ENCODE results near the gene C4B. TPM values are rescaled to one million over a fixed set of nuclear protein-coding genes. Genes with fewer than 3 reads are reported as not detected.
"Not testable (repeated sequence)": the region's sequence is repeated elsewhere in the genome, so short reads cannot be mapped to it uniquely, and the experiment has no call there.

C4B gene
- total RNA-seq, 4 donors from 2014 or later, result 15.4 to 912 (median 204) TPM

GRCh38 chr6:32047855-32048766 is 33.5 kb downstream of the C4B start:
- ATAC-seq (ENCODE audit: low FRiP score), result peak; percentile 34
- TF ChIP-seq, protein P1, sequence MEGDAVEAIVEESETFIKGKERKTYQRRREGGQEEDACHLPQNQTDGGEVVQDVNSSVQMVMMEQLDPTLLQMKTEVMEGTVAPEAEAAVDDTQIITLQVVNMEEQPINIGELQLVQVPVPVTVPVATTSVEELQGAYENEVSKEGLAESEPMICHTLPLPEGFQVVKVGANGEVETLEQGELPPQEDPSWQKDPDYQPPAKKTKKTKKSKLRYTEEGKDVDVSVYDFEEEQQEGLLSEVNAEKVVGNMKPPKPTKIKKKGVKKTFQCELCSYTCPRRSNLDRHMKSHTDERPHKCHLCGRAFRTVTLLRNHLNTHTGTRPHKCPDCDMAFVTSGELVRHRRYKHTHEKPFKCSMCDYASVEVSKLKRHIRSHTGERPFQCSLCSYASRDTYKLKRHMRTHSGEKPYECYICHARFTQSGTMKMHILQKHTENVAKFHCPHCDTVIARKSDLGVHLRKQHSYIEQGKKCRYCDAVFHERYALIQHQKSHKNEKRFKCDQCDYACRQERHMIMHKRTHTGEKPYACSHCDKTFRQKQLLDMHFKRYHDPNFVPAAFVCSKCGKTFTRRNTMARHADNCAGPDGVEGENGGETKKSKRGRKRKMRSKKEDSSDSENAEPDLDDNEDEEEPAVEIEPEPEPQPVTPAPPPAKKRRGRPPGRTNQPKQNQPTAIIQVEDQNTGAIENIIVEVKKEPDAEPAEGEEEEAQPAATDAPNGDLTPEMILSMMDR (IDR thresholded peaks at IDR 0.05), result no peak

DNA sequence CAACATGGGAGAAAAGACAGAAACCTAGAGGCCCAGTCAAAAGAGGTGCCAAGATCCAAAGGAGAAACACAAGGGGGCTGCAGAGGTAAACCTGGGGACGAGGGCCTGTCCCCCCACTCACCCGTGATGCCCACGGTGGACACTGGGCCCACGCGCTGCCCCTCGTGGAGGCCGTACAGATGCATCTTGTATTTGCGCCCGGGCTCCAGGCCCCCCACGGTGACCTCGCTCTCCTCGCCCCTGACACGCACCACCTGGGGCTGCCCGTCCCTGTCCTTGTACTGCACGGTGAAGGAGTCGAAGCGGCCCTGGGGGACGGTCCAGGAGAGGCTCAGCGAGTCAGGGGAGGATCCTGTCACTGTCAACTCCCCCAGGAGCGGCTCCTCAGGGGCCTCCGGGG is 34.6 kb downstream of the C4B start:
- ATAC-seq (ENCODE audit: low FRiP score); DNase-seq (ENCODE audit: low spot score): not testable (repeated sequence)

More at GRCh38 chr6:32047855-32048766, 33.5 kb downstream of the C4B start:
- DNase-seq (ENCODE audit: low spot score), result peak; percentile 76

DNA sequence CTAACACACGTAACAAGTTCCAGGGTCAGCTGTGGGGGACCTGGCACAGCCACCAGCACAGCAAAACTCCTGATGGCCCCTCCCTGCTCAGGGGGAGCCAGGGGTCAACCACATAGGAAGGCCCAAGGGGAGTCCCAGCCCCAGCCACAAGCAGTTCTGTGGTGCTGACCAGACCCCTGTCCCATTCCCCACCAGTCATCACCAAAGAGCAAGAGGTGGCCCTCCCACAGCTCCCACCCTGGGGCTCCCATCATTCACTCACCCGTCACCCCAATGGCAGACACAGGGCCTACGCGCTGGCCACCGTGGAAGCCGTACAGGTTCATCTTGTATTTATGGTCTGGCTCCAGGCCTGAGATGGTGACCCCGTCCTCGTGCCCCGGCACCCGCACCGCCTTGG is 35.1 kb downstream of the C4B start:
- ATAC-seq (ENCODE audit: low FRiP score); DNase-seq (ENCODE audit: low spot score): not testable (repeated sequence)

DNA sequence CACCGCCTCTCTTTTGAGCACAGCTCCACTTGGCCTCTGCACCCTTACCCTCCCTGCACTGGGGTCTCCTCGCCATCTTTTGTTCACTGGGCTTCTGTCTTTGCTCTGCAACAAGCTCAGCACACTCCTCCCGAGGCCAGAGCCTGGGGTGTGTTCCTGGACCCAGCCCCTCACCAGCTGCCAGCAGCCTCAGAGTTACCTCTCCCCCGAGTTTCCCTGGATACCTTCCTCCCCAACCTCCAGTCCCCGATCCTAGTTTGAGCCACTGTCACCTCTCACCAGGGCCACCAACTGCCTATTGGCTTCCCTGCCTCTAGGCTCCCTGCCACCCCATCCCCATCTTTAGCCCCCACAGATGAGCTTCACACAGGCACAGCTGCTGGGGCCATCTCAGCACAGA is 36.0 kb downstream of the C4B start:
- TF ChIP-seq, protein P1 (IDR thresholded peaks at IDR 0.05), result no peak
- no peak for ATAC-seq (ENCODE audit: low FRiP score)

DNA sequence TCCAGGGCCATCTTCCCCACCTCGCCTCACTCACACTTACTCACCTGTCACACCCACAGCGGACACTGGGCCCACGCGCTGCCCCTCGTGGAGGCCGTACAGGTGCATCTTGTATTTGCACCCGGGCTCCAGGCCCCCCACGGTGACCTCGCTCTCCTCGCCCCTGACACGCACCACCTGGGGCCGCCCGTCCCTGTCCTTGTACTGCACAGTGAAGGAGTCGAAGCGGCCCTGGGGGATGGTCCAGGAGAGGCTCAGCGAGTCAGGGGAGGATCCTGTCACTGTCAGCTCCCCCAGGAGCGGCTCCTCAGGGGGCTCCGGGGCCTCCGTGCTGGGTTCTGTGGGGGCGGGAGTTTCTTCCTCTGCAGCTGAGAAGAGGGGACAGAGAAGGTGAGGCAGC is 38.0 kb downstream of the C4B start:
- ATAC-seq (ENCODE audit: low FRiP score); DNase-seq (ENCODE audit: low spot score): not testable (repeated sequence)

More for the DNA sequence above, 36.0 kb downstream of the C4B start:
- no peak for DNase-seq (ENCODE audit: low spot score)

GRCh38 chr6:32053314-32053713 is 38.7 kb downstream of the C4B start:
- DNase-seq (ENCODE audit: low spot score); ATAC-seq (ENCODE audit: low FRiP score): not testable (repeated sequence)

DNA sequence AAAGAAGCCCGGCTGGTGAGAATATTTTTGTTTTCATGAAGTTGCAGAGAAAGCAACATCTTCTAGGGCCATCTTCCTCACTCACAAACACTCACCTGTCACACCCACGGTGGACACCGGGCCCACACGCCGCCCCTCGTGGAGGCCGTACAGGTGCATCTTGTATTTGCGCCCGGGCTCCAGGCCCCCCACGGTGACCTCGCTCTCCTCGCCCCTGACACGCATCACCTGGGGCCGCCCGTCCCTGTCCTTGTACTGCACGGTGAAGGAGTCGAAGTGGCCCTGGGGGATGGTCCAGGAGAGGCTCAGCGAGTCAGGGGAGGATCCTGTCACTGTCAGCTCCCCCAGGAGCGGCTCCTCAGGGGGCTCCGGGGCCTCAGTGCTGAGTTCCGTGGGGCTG is 41.2 kb downstream of the C4B start:
- ATAC-seq (ENCODE audit: low FRiP score); DNase-seq (ENCODE audit: low spot score): not testable (repeated sequence)

DNA sequence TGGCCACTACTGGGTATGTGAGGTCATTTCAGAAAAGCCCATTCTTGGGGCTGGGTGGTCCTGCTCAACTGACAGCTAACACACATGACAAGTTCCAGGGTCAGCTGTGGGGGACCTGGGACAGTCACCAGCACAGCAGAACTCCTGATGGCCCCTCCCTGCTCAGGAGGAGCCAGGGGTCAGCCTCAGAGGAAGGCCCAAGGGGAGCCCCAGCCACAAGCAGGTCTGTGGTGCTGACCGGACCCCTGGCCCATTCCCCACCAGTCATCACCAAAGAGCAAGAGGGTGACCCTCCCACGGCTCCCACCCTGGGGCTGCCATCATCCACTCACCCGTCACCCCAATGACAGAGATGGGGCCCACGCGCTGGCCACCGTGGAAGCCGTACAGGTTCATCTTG is 41.7 kb downstream of the C4B start:
- TF ChIP-seq, protein P1 (IDR thresholded peaks at IDR 0.05), result no peak

DNA sequence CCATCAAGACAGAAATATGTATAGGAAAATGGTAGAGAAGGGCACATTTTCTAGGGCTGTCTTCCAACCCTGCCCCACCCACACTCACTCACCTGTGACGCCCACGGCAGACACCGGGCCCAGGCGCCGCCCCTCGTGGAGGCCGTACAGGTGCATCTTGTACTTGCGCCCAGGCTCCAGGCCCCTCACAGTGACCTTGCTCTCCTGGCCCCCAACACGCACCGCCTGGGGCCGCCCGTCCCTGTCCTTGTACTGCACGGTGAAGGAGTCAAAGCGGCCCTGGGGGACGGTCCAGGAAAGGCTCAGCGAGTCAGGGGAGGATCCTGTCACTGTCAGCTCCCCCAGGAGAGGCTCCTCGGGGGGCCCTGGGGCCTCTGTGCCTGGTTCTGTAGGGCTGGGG is 43.4 kb downstream of the C4B start:
- TF ChIP-seq, protein P1 (IDR thresholded peaks at IDR 0.05), result no peak
- DNase-seq (ENCODE audit: low spot score) (no peak), ATAC-seq (ENCODE audit: low FRiP score) (no peak)

More for the DNA sequence above, 41.7 kb downstream of the C4B start:
- ATAC-seq (ENCODE audit: low FRiP score) (no peak), DNase-seq (ENCODE audit: low spot score) (no peak)

All from omental fat pad (tissue), 4 donors.